ENCODE measurements around the gene NOL3. TPM values are rescaled to one million over a fixed set of nuclear protein-coding genes. Genes with fewer than 3 reads are reported as not detected.
A peak's percentile ranks its signal among the peaks of the same experiment; 100 is the strongest.

Gene NOL3
- total RNA-seq, 4 donors from 2014 or later, result 17.1 to 60.4 (median 41.3) TPM

GRCh38 chr16:67213197-67214019 is 43.1 kb downstream of the NOL3 start:
- no peak for ATAC-seq (ENCODE audit: low FRiP score)
- no peak for DNase-seq (ENCODE audit: low spot score)
- TF ChIP-seq CTCF (IDR thresholded peaks at IDR 0.05), result no peak

- DNase-seq (ENCODE audit: low spot score) (no peak), ATAC-seq (ENCODE audit: low FRiP score) (no peak)
- TF ChIP-seq CTCF (IDR thresholded peaks at IDR 0.05), result no peak
Measured at GRCh38 chr16:67215706-67216105, 45.4 kb downstream of the NOL3 start.

- no peak for TF ChIP-seq CTCF (IDR thresholded peaks at IDR 0.05)
- DNase-seq (ENCODE audit: low spot score), result no peak
Measured at GRCh38 chr16:67216612-67217490, 46.5 kb downstream of the NOL3 start.

GRCh38 chr16:67223992-67224391 is 53.7 kb downstream of the NOL3 start:
- DNase-seq (ENCODE audit: low spot score), result no peak
- no peak for TF ChIP-seq CTCF (IDR thresholded peaks at IDR 0.05)
- ATAC-seq (ENCODE audit: low FRiP score), result no peak

More at GRCh38 chr16:67216612-67217490, 46.5 kb downstream of the NOL3 start:
- peak; percentile 41 for ATAC-seq (ENCODE audit: low FRiP score)

Small RNAs within 50 kb of the gene (small RNA-seq; reads per million reads assigned to genes)
- 27.4 reads per million, percentile 94 among the genes with 10 or more reads in this experiment for gene MIR328

Other genes with a start within 250 kb of the NOL3 start
- gene RRAD, start 245.0 kb upstream of the NOL3 start, total RNA-seq, result 10 to 100 TPM in 3 of 4 donors, 1 to 10 TPM in 1; 3.8 to 21.0 (median 11.9) TPM
- gene CIAO2B, start 236.1 kb upstream of the NOL3 start, total RNA-seq, result 10 to 100 TPM; 50.4 to 86.8 (median 70.4) TPM
- 10 to 100 TPM; 25.1 to 34.3 (median 28.1) TPM for gene CES2, start 235.0 kb upstream of the NOL3 start, total RNA-seq
- gene CES3, start 209.3 kb upstream of the NOL3 start, total RNA-seq, result 1 to 10 TPM in 1 of 4 donors, under 1 TPM in 3; 0.31 to 1.6 (median 0.84) TPM
- 10 to 100 TPM in 3 of 4 donors, 1 to 10 TPM in 1; 4.4 to 48.1 (median 14.3) TPM for gene CES4A, start 181.9 kb upstream of the NOL3 start, total RNA-seq
- 10 to 100 TPM; 30.3 to 77.6 (median 35.4) TPM for gene CBFB, start 141.4 kb upstream of the NOL3 start, total RNA-seq
- 10 to 100 TPM; 12.1 to 28.8 (median 16.4) TPM for gene PHAF1, start 60.6 kb upstream of the NOL3 start, total RNA-seq
- 10 to 100 TPM in 3 of 4 donors, 1 to 10 TPM in 1; 6.8 to 19.2 (median 14.9) TPM for gene B3GNT9, start 19.5 kb upstream of the NOL3 start, total RNA-seq
- gene TRADD, start 10.6 kb upstream of the NOL3 start, total RNA-seq, result 10 to 100 TPM; 25.3 to 32.5 (median 28.9) TPM
- gene FBXL8, start 10.6 kb upstream of the NOL3 start, total RNA-seq, result 10 to 100 TPM; 12.8 to 24.7 (median 15.9) TPM
- gene HSF4, start 5.8 kb upstream of the NOL3 start, total RNA-seq, result 10 to 100 TPM; 21.2 to 77.2 (median 35.8) TPM
- 10 to 100 TPM; 12.6 to 53.4 (median 17.2) TPM for gene MATCAP1, start 13.4 kb downstream of the NOL3 start, total RNA-seq
- gene EXOC3L1, start 19.6 kb downstream of the NOL3 start, total RNA-seq, result 10 to 100 TPM in 1 of 4 donors, 1 to 10 TPM in 3; 2.3 to 28.8 (median 3.4) TPM
- gene E2F4, start 21.6 kb downstream of the NOL3 start, total RNA-seq, result 100 to 1,000 TPM in 2 of 4 donors, 10 to 100 TPM in 2; 84.9 to 156 (median 107) TPM
- gene ELMO3, start 28.6 kb downstream of the NOL3 start, total RNA-seq, result 1 to 10 TPM; 1.9 to 4.2 (median 3.1) TPM
- 10 to 100 TPM; 33.0 to 45.4 (median 40.8) TPM for gene TMEM208, start 56.6 kb downstream of the NOL3 start, total RNA-seq
- 10 to 100 TPM; 15.1 to 53.3 (median 32.5) TPM for gene FHOD1, start 76.9 kb downstream of the NOL3 start, total RNA-seq
- gene SLC9A5, start 78.4 kb downstream of the NOL3 start, total RNA-seq, result 1 to 10 TPM in 1 of 4 donors, under 1 TPM in 3; 0.37 to 1.2 (median 0.72) TPM
- 10 to 100 TPM in 3 of 4 donors, 1 to 10 TPM in 1; 5.8 to 19.9 (median 12.4) TPM for gene PLEKHG4, start 109.0 kb downstream of the NOL3 start, total RNA-seq
- gene KCTD19, start 156.2 kb downstream of the NOL3 start, total RNA-seq, result under 1 TPM in 2 of 4 donors, not detected in 2; 0.24 to 0.93 TPM
- 1 to 10 TPM in 2 of 4 donors, under 1 TPM in 1, not detected in 1; 0.84 to 2.8 (median 1.0) TPM for gene LRRC36, start 156.3 kb downstream of the NOL3 start, total RNA-seq
- 10 to 100 TPM in 2 of 4 donors, 1 to 10 TPM in 2; 1.0 to 24.9 (median 8.9) TPM for gene TPPP3, start 223.0 kb downstream of the NOL3 start, total RNA-seq
- 10 to 100 TPM in 2 of 4 donors, 1 to 10 TPM in 2; 8.0 to 14.2 (median 11.4) TPM for gene ZDHHC1, start 245.9 kb downstream of the NOL3 start, total RNA-seq

All from omental fat pad (tissue), 4 donors.